Body of pancreas (tissue), 4 donors: ENCODE data around the gene CDC42BPA. TPM values are rescaled to one million over a fixed set of nuclear protein-coding genes. Genes with fewer than 3 reads are reported as not detected.

Experiments
- ATAC-seq: fragments of 150-250 bp; one replicate; pipeline ENCODE4 v1.9.1; 2016
- DNase-seq, 4 donors: peaks; one replicate each; pipeline ENCODE4 v3.0.0-alpha.2; 2019
- H3K27ac ChIP-seq, 4 donors: fragments of 200-600 bp; sonication (generic); 1 replicate in 3 of 4; 2 replicates in 1 of 4; pipeline versions ENCODE4 v1.5.1 to v1.6.1; 2016 to 2019; ENCODE audit warnings: mild to moderate bottlenecking in 1 of 4, mixed read lengths in 1 of 4, moderate library complexity in 1 of 4
- H3K27me3 ChIP-seq, 2 donors: fragments of 200-600 bp; sonication (generic); one replicate each; pipeline ENCODE4 v1.6.0; 2016; ENCODE audit warnings: mild to moderate bottlenecking in 1 of 2
- H3K36me3 ChIP-seq, 2 donors: fragments of 200-600 bp; sonication (generic); replicated peaks in 1 of 2; 2 replicates each; pipeline ENCODE4 v1.5.1; 2016; ENCODE audit warnings: low read depth in 2 of 2; ENCODE audit not compliant: insufficient read depth in 1 of 2
- H3K4me1 ChIP-seq: fragments of 200-600 bp; sonication (generic); one replicate; pipeline ENCODE4 v1.6.0; 2016
- H3K4me3 ChIP-seq, 2 donors: fragments of 200-600 bp; sonication (generic); 1 replicate in 1 of 2; 2 replicates in 1 of 2; pipeline ENCODE4 v1.5.1; 2016 to 2019
- H3K9me3 ChIP-seq, 3 donors: fragments of 200-600 bp; sonication (generic); 1 replicate in 2 of 3; 2 replicates in 1 of 3; pipeline ENCODE4 v1.5.1; 2016
- CTCF ChIP-seq, 7 experiments: fragments of 450-650 bp in 4 of 7; fragments of 200-600 bp in 3 of 7; sonication (generic) in 3 of 7; IDR thresholded peaks; one replicate each; pipeline ENCODE4 v1.5.1; 2016 to 2019; ENCODE audit warnings: antibody characterized with exemption in 7 of 7
- POLR2A ChIP-seq, 3 donors: fragments of 450-650 bp; IDR thresholded peaks; one replicate each; pipeline ENCODE4 v1.6.1; 2016; ENCODE audit warnings: antibody characterized with exemption in 3 of 3, mild to moderate bottlenecking in 2 of 3
- WGBS, 2 donors: methylation state at CpG; one replicate each; pipeline ENCODE4 v1.1.5; 2017; 5-methylcytosine and 5-hydroxymethylcytosine counted together
- intact Hi-C: fragments of 100-400 bp; cut with DNase I; formaldehyde crosslinking; loops from one replicate; pipeline ENCODE4 v1.15.1; 2023
- total RNA-seq, 2 donors: library from RNA; depleted of rRNA; stranded (reverse); fragments of >200 nt; gene quantifications; one replicate each; pipeline ENCODE4 v1.1.0, GENCODE V29; 2016

Gene CDC42BPA
- total RNA-seq, 2 donors from 2014 or later = 35.9 to 37.6 TPM

GRCh38 chr1:227218870-227219573 lies 99.3 kb downstream of the CDC42BPA start:
- ATAC-seq (no peak), DNase-seq (peak in 3 of 4 donors; percentile 13 to 25 (median 13))
- no peak overlapping the region for H3K4me3 ChIP-seq
- H3K27ac ChIP-seq = peak overlapping the region in 1 of 4 donors; percentile 41
- no peaks in the 10 kb centered on the region for H3K27me3 ChIP-seq
- no peaks in the 10 kb centered on the region for H3K36me3 ChIP-seq
- WGBS, 2 donors = 58 to 73% methylated on average over 6 of the region's 6 CpGs
- TF ChIP-seq CTCF (IDR thresholded peaks at IDR 0.05) (no peak), POLR2A (IDR thresholded peaks at IDR 0.05) (no peak)
- no peaks in the 10 kb centered on the region for H3K9me3 ChIP-seq
- peaks cover 17% of the 10 kb centered on the region for H3K4me1 ChIP-seq
- intact Hi-C loops = no loop called here

GRCh38 chr1:227215863-227216510 lies 102.3 kb downstream of the CDC42BPA start:
- no peak overlapping the region for H3K4me3 ChIP-seq
- DNase-seq (no peak), ATAC-seq (no peak)
- intact Hi-C loops = no loop called here
- no peaks in the 10 kb centered on the region for H3K36me3 ChIP-seq
- WGBS, 2 donors = 92 to 94% methylated on average over 2 of the region's 2 CpGs
- TF ChIP-seq CTCF (IDR thresholded peaks at IDR 0.05) (no peak), POLR2A (IDR thresholded peaks at IDR 0.05) (no peak)
- H3K4me1 ChIP-seq = peaks cover 17% of the 10 kb centered on the region
- no peaks in the 10 kb centered on the region for H3K9me3 ChIP-seq
- H3K27me3 ChIP-seq = no peaks in the 10 kb centered on the region
- no peak overlapping the region for H3K27ac ChIP-seq

GRCh38 chr1:227214207-227214606 lies 104.1 kb downstream of the CDC42BPA start:
- H3K9me3 ChIP-seq = no peaks in the 10 kb centered on the region
- TF ChIP-seq CTCF (IDR thresholded peaks at IDR 0.05) (no peak), POLR2A (IDR thresholded peaks at IDR 0.05) (no peak)
- H3K27ac ChIP-seq = no peak overlapping the region
- peaks cover 10% of the 10 kb centered on the region for H3K4me1 ChIP-seq
- no peaks in the 10 kb centered on the region for H3K36me3 ChIP-seq
- WGBS, 2 donors = 88 to 89% methylated on average over 3 of the region's 3 CpGs
- ATAC-seq (no peak), DNase-seq (no peak)
- no peak overlapping the region for H3K4me3 ChIP-seq
- H3K27me3 ChIP-seq = no peaks in the 10 kb centered on the region
- intact Hi-C loops = no loop called here

- no peak overlapping the region for H3K27ac ChIP-seq
- intact Hi-C loops = no loop called here
- 71 to 74% methylated on average over 4 of the region's 4 CpGs for WGBS, 2 donors
- DNase-seq (no peak), ATAC-seq (no peak)
- H3K9me3 ChIP-seq = no peaks in the 10 kb centered on the region
- H3K27me3 ChIP-seq = no peaks in the 10 kb centered on the region
- no peaks in the 10 kb centered on the region for H3K36me3 ChIP-seq
- TF ChIP-seq CTCF (IDR thresholded peaks at IDR 0.05) (no peak), POLR2A (IDR thresholded peaks at IDR 0.05) (no peak)
- H3K4me1 ChIP-seq = peaks cover 6% of the 10 kb centered on the region
- no peak overlapping the region for H3K4me3 ChIP-seq
These were observed 104.9 kb downstream of the CDC42BPA start for GRCh38 chr1:227213426-227213825.
